Measurements from ENCODE around the gene SGCG.
"Not testable (repeated sequence)": the region's sequence is repeated elsewhere in the genome, so short reads cannot be mapped to it uniquely, and the experiment has no call there.

SGCG gene

GRCh38 chr13:23231241-23231640, 50.5 kb downstream of the SGCG start:
- DNase-seq: no peak

- no peak for DNase-seq
Observed at GRCh38 chr13:23235994-23236393, 55.2 kb downstream of the SGCG start.

- no peak for DNase-seq
Observed at GRCh38 chr13:23243066-23243465, 62.3 kb downstream of the SGCG start.

- DNase-seq: not testable (repeated sequence)
Observed at GRCh38 chr13:23248410-23248809, 67.6 kb downstream of the SGCG start.

GRCh38 chr13:23254506-23254905, 73.7 kb downstream of the SGCG start:
- DNase-seq: no peak

- no peak for DNase-seq
Observed at GRCh38 chr13:23267571-23267970, 86.8 kb downstream of the SGCG start.

GRCh38 chr13:23268441-23268840, 87.7 kb downstream of the SGCG start:
- no peak for DNase-seq

- DNase-seq: no peak
Observed at GRCh38 chr13:23271331-23271730, 90.6 kb downstream of the SGCG start.

GRCh38 chr13:23273498-23273897, 92.7 kb downstream of the SGCG start:
- no peak for DNase-seq

- DNase-seq: no peak
Observed at GRCh38 chr13:23279321-23279720, 98.5 kb downstream of the SGCG start.

DNA sequence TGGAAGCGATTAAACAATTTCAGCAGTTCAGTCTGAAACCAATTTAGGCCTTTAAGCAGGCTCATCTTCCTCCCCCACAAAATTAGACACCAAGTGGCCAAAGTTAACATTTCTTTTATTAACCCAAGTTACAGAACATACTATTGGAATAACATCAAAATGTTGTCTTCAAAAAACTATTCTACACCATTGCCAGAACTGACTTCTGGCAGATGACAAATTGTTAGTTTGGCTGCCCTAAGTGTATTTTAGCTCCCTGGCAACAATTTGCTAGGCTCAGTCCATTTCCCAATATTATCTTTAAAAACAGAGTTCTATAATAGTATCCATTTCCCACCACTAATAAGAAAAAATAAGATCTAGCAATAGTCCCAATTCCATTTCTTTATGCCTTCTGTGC, 107.8 kb downstream of the SGCG start:
- DNase-seq: no peak

GRCh38 chr13:23288995-23289394, 108.2 kb downstream of the SGCG start:
- no peak for DNase-seq

- no peak for DNase-seq
Observed at GRCh38 chr13:23289917-23290357, 109.2 kb downstream of the SGCG start.

DNA sequence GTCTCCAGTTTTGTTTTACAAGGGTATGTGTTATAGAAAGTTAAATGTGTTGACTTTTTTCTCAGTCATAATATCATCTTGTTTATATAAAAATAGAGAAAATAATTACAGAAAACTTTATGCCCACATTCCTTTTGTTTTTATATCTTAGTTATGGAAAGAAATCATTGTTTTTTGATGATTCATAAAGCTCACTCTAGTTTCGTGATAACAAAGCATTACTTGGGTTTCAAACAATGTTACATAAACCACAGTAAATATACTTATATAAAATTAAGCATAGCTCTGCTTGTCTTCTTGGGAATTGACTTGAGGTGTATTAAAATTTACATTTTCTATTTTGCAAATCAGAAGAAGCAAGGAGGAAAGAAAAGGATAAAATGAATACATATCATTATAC, 111.8 kb downstream of the SGCG start:
- no peak for DNase-seq

DNA sequence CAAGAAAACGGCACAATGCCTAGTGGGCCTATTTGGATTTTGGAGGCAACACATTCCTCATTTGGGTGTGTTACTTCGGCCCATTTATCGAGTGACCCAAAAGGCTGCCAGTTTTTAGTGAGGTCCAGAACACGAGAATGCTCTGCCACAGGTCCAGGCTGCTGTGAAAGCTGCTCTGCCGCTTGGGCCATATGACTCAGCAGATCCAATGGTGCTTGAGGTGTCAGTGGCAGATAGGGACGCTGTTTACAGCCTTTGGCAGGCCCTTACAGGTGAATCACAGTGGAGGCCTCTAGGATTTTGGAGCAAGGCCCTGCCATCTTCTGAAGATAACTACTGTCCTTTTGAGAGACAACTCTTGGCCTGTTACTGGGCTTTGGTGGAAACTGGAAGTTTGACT, 134.1 kb downstream of the SGCG start:
- DNase-seq: not testable (repeated sequence)

- DNase-seq: no peak
Observed at GRCh38 chr13:23319883-23320224, 139.1 kb downstream of the SGCG start.

- no peak for DNase-seq
Observed at GRCh38 chr13:23320926-23321534, 140.3 kb downstream of the SGCG start.

DNA sequence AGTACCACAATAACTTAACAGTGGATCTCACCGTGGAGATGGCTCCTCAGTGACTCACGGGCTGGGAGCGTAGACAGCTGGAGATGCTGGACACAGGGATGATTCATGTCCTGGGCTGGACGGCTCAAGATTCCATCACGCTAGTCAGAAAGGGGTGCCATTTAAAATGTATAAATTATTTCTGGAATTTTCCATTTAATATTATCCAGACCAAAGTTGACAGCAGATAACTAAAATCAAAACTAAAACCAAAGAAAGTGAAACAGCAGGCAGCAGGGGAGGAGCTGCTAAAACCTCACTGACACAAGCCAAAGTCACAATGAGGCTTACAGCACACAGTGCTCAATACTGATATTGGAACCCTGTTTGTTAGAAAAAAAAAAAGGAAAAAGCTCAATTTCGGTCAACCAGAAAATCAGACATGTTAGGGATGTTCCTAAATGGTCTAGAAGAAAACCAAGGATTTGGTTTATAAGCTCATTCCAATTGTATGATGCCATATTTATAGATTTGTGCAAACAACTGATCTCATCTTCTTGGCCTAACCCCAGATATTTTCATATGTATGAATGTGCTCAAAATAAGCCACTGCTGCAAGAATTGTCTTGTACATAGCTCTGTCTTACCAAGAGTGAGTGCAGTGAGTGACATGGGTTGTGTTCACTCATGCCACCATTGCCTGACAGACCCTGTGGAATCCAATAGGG, 140.9 kb downstream of the SGCG start:
- DNase-seq: no peak

GRCh38 chr13:23322353-23323336, 141.9 kb downstream of the SGCG start:
- no peak for DNase-seq

GRCh38 chr13:23323946-23324709, 143.3 kb downstream of the SGCG start:
- no peak for DNase-seq

DNA sequence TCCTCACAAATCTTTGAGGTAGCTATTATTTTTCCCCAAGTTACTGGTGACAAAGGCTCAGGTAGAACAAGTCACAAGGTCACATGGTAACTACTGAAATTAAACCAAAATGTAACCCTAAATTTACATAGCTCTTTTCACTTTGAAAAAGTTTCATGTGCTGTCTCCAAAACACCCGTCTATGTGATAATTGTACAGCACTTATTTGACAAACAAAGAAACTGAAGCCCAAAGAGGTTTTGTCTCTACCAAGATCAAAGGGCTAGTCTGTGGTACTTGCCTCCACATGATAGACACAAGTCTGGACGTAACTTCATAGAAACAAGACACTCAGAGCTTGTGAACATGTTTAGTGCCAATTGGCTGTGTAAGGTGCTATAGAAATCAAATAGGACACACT, 144.4 kb downstream of the SGCG start:
- no peak for DNase-seq

- no peak for DNase-seq
Observed at GRCh38 chr13:23330356-23330755, 149.6 kb downstream of the SGCG start.

GRCh38 chr13:23339225-23339624, 158.4 kb downstream of the SGCG start:
- DNase-seq: no peak

Measured in NCI-H187 treated with DMSO at 0.1 percent for 48 hours (cell line).